ENCODE measurements around the gene ANKRD60. TPM values are rescaled to one million over a fixed set of nuclear protein-coding genes. Genes with fewer than 3 reads are reported as not detected.

Gene ANKRD60
- total RNA-seq, 4 donors from 2014 or later, result not detected

DNA sequence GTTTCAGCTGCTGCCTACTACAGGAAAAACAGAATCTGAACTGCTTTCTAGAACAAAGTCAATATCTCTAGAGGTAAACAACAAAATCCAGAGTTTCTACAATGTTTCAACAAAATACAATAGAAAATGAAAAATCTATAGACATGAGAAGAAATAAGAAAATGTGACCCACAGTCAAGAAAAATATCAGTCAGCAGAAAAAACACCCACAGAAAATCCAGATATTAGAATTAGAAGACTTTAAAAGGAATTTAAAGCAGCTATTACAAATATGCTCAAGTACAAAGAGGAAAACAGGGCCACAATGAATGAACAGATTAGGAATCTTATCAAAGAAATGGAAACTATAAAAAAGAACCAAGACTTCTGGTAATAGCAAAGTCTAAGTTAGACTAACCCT is 26.4 kb upstream of the ANKRD60 start:
- Histone ChIP-seq H3K9me3 (no peaks in the 10 kb centered on the region), H3K27me3 (no peaks in the 10 kb centered on the region), H3K4me3 (no peak overlapping the region), H3K36me3 (peaks cover 0 to 11% of the 10 kb centered on the region in 2 donors), H3K4me1 (no peaks in the 10 kb centered on the region), H3K27ac (no peak overlapping the region)
- ATAC-seq (no peak), DNase-seq (no peak)
- intact Hi-C loops (cut with DNase I; ENCODE audit: low total_unique reads), result loop anchor here (5.0 kb wide), 1 partner anchor 52 kb away; the partner anchor contains the start of gene RAB22A
- in situ Hi-C loops (cut with MboI; ENCODE audit: low sequenced_read_pairs in 4 of 4), result no loop called here
- TF ChIP-seq, protein P1, sequence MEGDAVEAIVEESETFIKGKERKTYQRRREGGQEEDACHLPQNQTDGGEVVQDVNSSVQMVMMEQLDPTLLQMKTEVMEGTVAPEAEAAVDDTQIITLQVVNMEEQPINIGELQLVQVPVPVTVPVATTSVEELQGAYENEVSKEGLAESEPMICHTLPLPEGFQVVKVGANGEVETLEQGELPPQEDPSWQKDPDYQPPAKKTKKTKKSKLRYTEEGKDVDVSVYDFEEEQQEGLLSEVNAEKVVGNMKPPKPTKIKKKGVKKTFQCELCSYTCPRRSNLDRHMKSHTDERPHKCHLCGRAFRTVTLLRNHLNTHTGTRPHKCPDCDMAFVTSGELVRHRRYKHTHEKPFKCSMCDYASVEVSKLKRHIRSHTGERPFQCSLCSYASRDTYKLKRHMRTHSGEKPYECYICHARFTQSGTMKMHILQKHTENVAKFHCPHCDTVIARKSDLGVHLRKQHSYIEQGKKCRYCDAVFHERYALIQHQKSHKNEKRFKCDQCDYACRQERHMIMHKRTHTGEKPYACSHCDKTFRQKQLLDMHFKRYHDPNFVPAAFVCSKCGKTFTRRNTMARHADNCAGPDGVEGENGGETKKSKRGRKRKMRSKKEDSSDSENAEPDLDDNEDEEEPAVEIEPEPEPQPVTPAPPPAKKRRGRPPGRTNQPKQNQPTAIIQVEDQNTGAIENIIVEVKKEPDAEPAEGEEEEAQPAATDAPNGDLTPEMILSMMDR (IDR thresholded peaks at IDR 0.05 in 4 of 5, conservative IDR thresholded peaks at IDR 0.05 in 1 of 5), result no peak
- TF ChIP-seq POLR2A (IDR thresholded peaks at IDR 0.05), result no peak

DNA sequence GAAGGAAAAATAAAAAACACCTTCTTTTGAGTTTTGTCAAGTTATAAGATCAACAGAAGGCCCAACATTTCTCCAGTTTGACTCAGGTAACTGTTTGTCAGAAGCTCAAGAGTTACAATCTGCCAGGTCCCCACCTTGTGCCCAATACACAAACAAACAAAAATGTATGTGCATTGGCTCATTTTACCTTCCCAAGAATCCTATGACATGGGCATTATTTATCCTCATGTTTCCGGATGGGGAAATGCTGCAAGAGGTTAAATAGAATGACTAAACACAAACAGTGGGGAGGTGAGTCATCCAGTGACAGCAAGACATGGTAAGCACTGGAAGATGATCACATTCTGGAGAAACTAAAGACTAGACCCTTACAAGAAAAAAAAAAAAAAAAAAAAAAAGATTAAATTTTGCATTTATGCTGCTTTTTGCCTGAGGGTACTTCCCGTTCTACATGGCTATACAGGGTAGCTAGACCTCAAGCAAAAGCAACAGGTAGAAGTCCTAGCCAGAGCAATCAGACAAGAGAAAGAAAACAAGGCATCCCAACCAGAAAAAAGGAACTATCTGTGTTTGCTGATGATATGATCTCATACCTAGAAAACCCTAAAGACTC is 23.6 kb upstream of the ANKRD60 start:
- DNase-seq, result no peak

GRCh38 chr20:58251348-58251978 is 23.0 kb upstream of the ANKRD60 start:
- no peak overlapping the region for H3K27ac ChIP-seq
- H3K4me1 ChIP-seq, result no peaks in the 10 kb centered on the region
- H3K9me3 ChIP-seq, result no peaks in the 10 kb centered on the region
- peaks cover 0 to 27% of the 10 kb centered on the region in 2 donors for H3K36me3 ChIP-seq
- intact Hi-C loops (cut with DNase I; ENCODE audit: low total_unique reads) (no loop called here), in situ Hi-C loops (cut with MboI; ENCODE audit: low sequenced_read_pairs in 4 of 4) (no loop called here)
- DNase-seq, result no peak
- no peak overlapping the region for H3K4me3 ChIP-seq
- no peaks in the 10 kb centered on the region for H3K27me3 ChIP-seq
- TF ChIP-seq, protein P1 (IDR thresholded peaks at IDR 0.05 in 4 of 5, conservative IDR thresholded peaks at IDR 0.05 in 1 of 5), result no peak
- no peak for TF ChIP-seq POLR2A (IDR thresholded peaks at IDR 0.05)
- no peak for ATAC-seq

More for the DNA sequence above, 23.6 kb upstream of the ANKRD60 start:
- Histone ChIP-seq H3K36me3 (peaks cover 0 to 20% of the 10 kb centered on the region in 2 donors), H3K27me3 (no peaks in the 10 kb centered on the region), H3K4me1 (no peaks in the 10 kb centered on the region), H3K27ac (no peak overlapping the region), H3K9me3 (no peaks in the 10 kb centered on the region), H3K4me3 (no peak overlapping the region)
- TF ChIP-seq, protein P1 (IDR thresholded peaks at IDR 0.05 in 4 of 5, conservative IDR thresholded peaks at IDR 0.05 in 1 of 5), result no peak
- TF ChIP-seq POLR2A (IDR thresholded peaks at IDR 0.05), result no peak
- intact Hi-C loops (cut with DNase I; ENCODE audit: low total_unique reads) (no loop called here), in situ Hi-C loops (cut with MboI; ENCODE audit: low sequenced_read_pairs in 4 of 4) (no loop called here)
- no peak for ATAC-seq

DNA sequence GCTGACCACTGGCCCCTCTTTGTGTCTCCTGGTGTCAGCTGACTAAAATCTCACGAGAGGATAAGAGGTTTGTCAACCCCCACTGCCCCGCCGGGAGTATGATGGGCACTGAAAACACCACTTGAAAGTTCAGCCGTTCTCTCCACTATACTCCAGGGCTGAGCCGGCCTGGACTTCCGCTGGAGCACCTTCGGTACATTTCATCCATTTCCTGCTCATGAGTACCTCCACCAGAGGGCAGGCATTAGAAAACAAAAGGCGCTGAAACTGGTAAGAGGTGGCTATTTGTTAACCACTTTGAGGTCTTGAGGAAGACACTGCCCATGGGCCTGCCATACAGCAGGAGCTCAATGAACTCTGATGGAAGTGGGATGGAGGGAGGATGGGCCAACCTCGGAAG is 17.9 kb upstream of the ANKRD60 start:
- no peaks in the 10 kb centered on the region for H3K4me1 ChIP-seq
- no peaks in the 10 kb centered on the region for H3K27me3 ChIP-seq
- no peaks in the 10 kb centered on the region for H3K9me3 ChIP-seq
- intact Hi-C loops (cut with DNase I; ENCODE audit: low total_unique reads) (no loop called here), in situ Hi-C loops (cut with MboI; ENCODE audit: low sequenced_read_pairs in 4 of 4) (loop anchor here (10.0 to 25.0 kb wide), 5 partner anchors 198 to 616 kb away; partner anchors contain the start of genes NPEPL1 (in 2 of the 4), GNAS (in 1 of the 4) and GNAS-AS1 (in 1 of the 4))
- H3K36me3 ChIP-seq, result peaks cover 0 to 50% of the 10 kb centered on the region in 2 donors
- DNase-seq (no peak), ATAC-seq (no peak)
- TF ChIP-seq POLR2A (IDR thresholded peaks at IDR 0.05), result no peak
- TF ChIP-seq, protein P1 (IDR thresholded peaks at IDR 0.05 in 4 of 5, conservative IDR thresholded peaks at IDR 0.05 in 1 of 5), result no peak
- H3K27ac ChIP-seq, result no peak overlapping the region
- H3K4me3 ChIP-seq, result no peak overlapping the region
